GM21360 (cell line): ENCODE measurements around the gene SPINK4.

Experiments used
- ATAC-seq: cut with Tn5 transposase; IDR thresholded peaks from one replicate; pipeline ENCODE4 v1.9.1; 2021; ENCODE audit warnings: mild to moderate bottlenecking, moderate library complexity; ENCODE audit not compliant: unreplicated experiment

SPINK4 gene

DNA sequence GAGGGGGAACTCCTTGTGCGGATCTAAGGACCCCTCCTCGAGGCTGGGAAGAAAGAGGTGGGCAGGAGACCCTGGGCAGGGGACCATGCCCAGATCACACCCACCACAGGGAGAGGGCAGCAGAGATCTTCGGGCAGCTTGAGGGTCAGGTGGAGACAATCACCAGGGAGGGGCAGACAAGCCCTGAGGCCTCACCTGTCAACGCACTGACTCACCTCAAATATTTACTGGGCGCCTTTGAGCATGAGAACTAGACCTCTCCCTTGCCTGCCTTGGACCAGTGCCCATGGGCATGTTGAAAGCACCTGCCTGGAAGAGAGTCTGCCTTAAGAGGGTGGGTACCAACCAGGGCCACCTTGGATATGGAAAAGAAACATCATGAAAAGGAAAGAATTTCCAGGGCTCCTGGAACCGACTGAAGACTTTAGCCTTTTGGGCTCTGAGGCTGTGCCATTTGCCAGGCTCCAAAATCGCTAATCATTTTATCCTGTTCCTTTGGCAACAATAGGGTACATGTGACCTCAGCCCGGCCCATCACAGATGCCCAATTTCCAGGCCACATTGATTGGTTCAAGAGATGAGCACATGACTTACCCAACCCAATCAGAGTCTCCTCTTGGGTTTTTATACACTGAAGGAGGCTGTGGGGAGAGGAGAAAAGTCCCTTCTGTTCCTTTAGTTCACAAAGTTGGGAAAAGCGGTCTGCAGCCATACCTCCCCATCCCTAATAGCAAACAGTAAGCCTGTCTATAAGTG is 10.4 kb upstream of the SPINK4 start:
- no peak for ATAC-seq

DNA sequence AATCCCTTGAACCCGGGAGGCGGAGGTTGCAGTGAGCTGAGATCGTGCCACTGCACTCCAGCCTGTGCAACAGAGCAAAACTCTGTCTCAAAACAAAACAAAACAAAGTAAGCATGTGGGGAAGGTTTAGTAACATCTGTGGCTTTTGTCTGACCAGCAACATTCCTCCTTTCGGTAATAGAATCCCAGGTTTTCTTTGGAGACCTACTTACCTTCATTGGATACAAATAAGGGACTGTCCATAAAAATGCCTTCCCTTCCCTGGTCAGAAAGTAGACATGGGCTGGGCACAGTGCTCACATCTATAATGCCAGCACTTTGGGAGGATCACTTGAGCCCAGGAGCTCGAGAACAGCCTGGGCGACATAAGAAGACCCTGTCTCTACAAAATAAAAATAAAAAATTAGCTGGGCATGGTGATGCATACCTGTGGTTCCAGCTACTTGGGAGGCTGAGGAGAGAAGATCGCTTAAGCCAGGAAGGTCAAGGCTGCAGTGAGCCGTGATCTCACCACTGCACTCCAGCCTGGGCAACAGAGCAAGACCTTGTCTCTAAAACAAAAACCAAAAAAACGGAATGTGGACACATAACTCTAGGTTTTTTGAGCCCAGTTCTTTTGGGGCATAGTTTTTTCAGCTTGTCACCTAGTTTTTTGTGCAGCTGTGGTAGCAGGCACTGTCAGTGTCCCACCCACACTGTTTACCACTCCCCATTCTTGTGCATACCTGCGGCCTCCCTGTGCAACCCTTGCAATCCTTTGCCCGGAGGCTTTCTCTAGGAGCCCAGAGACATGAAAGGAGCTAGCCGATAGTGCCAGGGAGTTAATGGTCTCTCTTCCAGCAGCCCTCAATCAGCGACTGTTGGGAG is 9.0 kb upstream of the SPINK4 start:
- ATAC-seq = no peak

DNA sequence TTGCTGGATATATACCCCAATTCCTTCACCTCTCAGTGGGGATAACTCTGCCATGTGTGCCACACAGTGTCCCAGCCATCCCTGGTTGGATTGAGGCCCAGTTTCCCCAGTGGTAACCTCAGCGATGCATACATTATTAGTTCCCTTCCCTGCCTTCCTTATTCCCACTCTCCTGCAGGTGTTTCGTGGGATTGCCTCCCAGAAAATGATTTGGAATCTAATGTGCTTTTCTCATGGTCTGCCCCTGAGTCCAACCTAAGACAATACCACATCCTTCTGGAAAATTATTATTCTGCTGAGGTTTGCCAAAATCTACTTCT is 8.4 kb upstream of the SPINK4 start:
- no peak for ATAC-seq

DNA sequence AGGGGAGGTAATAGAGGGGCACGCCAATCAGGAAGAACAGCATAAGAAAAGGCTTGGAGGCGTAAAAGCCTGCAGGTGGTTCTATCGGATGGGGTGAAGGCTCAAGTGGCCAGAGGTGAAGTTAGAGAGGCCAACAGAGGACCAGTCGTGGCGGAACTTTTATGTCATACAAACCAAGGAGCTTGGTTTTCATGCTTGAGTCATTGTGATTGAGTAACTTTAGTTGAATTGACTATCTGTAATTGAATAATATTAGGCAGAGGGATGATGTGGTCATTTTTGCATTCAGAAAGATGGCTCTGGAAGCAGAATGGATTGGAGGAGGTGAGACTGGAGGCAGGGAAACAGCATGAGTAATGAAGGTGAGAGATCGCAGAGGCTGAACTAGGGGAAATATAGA is 7.2 kb upstream of the SPINK4 start:
- no peak for ATAC-seq

DNA sequence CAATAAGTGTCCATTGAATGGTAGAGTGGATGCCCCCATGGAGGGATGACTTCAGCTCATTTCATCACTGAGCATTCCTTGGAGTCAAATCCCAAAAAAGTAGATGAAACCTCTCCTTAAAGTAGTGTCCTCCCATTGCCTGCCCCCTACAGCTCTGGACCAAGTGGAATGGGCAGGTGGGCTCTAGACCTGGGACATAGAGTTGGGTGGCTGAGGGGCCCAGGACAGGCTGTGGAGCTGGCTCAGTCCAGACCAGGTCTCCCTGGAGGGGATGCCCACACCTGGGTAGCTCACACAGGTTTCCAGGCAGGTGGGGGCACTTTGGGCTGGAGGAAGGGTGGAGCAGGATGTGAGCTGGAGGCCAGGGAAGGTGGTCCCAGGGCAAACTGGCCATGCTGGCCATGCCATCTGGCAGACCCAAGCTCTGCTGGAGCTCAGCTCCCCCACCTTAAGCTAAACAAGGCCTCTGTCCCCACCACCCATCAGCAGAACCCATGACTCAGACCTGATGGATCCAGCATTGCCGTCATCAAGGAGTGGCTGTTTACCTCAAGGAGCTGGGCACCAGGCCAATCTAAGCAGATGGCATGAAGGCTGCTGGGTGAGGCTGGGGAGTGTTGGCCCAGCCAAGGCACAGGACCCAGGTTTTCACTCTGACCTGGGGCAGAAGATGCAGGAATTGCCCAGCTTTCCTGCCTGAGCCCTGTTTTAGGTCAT is 6.2 kb upstream of the SPINK4 start:
- ATAC-seq = no peak

DNA sequence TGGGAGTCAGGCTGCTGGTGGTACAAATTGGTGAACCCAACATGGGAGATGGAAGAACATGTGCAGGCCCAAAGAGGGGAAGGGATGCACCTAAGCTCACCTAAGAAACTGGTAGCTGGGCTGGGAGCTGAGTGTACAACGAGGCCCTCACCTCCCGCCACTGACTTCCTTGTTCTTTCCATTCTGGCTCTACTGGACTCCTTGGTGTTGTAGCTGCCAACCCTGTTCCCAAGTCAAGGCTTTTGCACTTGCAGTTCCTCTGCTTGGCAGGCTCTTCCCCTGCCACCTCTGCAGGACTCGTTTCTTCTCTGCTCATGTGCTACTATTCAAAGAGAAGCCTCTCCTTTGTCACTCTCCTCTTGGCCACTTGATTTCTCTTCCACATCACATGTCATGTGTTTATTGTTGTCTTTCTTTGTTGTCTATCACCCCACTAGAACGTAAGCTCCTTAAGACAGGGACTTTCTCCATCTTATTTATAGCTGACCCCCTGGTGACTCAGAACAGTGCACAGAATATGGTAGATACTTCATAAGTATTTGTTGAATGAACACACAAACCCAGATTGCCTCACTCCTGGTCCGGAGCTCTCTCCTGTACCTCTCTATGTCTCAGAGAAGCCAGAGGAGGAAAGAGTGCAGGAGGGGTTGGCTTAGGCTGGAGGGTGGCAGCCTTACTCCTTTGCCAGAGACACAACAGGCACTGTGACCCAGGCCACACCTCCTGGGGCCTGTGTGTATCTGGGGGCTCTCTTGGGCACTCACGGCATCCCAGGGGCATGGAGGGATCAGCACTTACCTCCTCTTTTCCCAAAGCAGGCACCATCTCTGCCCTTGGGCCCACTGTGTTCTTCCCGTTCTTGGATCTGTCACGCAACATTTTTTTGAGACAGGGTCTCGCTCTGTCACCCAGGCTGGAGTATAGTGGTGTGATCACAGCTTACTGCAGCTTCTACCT is 5.2 kb upstream of the SPINK4 start:
- ATAC-seq = no peak

DNA sequence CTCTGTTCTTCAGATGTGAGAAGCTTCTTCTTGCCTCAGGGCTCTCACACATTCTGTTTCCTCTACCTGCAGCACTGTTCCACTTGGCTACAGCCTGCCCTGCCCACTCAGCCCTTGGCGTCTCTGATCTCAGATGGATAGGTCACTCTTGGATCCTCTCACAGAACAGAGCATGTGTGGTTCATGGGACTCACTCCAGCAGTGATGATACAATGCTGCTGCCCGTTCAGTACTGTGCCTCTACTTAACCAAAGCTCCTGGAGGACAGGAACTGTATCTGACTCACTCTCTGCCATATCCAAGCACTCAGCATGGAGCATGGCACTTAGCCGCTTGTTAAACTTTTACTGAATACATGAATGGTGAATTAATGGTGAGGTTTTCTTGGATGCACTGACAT is 3.4 kb upstream of the SPINK4 start:
- ATAC-seq = no peak

DNA sequence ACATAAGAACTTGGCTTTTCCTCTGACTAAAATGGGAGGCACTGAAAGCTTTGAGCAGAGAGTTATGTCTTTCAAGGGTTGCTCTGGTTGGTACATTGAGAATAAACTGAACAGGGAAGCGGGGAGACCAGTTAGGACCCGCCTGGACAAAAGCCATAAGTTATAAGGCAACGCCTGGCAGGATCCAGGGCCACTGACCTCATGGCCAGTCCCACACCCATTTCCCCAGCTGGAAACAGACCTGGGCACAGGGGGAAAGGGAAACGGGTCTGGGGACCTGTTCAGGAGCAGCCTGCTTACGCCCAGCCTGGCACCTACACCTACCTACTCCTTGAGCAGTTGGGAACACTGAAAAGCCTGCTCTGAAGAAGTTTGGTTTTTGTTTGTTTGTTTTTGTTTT is 1.3 kb downstream of the SPINK4 start:
- no peak for ATAC-seq

DNA sequence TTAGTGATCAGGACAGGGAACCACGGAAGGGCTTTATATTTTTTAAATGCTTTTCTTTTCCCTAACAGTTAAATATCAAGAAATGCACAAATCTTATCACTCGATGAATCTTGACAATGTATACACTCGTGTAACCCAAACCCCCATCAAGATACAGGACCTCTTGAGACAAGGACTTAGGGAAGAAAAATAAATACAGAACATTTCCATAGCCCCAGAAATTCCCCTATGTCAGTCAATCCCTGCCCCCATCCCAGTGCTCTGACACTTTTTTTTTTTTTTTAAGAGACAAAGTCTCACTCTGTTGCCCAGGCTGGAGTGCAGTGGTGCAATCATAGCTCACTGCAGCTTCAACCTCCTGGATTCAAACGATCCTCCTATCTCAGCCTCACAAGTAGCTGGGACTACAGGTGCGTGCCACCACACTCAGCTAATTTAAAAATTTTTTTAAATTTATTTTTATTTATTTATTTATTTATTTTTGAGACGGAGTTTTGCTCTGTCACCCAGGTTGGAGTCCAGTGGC is 2.7 kb downstream of the SPINK4 start:
- ATAC-seq = no peak

DNA sequence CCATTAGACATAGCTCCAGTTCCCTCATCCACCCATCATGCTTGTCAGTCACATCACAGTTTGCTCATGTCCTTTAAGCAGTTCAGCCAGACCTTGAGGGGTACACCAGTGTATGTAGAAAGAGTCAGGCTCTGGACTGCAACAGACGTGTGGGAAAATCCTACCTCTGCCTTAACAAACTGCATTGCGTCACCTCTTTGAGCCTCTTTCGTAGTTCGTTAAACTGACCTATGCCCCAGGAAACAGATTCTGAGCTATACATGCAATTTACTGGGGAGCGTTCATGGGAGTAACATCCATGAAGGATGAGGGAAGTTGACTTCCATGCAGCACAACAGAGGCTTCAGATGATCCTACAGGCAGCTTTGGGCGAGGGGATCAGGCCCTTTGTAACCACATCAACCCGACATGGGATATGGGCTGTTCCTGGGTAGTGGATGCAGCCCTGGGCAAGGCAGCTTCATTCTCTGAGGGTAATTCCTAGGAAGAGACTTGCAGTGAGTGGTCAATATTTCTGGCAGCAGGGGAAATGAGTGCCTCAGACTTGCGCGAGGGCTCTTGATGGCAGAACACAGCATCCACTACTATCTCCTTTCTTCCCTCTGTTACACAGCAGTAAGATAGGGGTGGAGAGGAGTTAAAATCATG is 4.3 kb downstream of the SPINK4 start:
- no peak for ATAC-seq

DNA sequence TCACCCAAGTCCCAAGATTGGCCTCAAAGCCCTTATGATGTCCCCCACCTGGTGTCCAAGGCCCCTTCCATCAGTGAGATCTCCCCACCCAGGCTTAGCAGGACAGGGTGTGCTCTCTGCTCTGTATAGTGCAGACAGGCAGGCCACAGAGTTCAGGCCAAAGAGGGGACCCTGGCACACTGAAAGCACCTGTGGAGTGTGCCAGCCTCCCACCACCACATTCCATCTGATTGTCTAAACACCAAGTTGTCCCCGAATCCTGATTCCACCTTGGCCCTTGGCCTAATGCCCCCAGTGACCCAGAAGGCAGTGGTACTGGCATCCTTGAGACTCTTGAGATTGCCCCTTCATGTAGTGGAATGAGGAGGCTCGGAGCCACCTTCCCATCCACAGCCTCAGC is 5.4 kb downstream of the SPINK4 start:
- ATAC-seq = no peak

DNA sequence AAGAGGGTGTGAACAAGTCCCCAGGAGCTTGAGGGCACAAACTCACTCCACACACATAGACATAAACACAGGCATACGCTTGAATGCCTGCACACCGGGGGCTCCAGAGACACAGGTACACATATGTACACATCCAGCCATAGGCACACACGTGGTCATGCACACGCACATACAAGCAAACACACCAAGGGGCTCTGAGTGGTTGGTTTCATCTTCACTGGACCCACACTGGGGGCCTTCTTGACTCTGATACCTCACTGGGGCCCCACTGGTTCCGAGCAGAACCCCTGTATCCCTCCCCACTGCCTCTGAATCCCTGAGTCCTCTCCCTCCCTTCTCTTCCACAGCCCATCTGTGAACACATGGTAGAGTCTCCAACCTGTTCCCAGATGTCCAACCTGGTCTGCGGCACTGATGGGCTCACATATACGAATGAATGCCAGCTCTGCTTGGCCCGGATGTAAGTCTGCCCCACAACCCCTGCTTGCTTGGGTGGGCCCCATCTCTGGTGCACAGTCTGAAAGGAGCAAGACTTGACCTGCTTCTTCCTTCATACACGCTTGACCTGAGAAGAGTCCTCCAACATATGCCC is 6.4 kb downstream of the SPINK4 start:
- ATAC-seq = no peak

DNA sequence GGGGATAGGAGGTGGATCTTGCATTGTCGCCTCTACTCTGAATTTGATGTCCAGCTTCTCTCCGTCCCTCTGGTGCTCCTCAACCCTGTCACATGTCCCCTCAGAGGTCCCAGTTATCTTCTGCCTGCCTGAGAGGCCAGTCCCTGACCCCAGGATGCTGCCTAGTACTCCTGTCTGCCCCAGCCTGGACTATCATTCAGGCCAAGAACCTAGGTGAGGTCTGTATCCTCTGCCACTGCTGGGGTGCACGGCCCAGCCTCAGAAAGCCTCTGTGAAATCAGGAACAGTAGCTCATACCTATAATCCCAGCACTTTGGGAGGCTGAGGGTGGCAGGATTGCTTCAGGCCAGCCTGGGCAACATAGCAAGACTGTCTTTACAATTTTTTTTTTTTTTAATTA is 8.6 kb downstream of the SPINK4 start:
- ATAC-seq = no peak

DNA sequence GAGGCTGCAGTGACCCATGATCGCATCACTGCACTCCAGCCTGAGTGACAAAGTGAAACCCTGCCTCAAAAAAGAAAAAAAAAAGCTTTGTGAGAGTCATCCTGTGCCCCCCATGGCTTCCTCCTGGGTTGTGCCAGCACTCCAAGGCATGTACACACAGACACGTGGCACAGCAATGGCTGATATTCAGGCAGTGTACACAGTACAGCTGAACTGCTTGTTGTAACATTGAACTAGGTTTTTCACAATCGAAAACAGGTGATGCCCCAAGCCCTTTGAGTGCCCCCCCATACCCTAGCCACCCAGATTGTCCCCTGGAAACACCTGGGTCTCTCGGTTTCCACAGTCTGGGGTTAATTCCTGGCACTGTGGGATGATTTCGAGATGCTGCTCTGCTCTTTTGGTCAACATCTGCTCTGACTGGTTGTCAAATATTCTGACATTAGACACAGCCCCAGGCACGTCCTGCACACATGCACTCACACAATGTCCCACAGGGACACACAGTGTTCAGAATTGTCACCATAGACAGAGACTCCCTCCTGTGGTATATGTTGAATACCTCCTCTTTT is 9.2 kb downstream of the SPINK4 start:
- ATAC-seq = peak; percentile 51

DNA sequence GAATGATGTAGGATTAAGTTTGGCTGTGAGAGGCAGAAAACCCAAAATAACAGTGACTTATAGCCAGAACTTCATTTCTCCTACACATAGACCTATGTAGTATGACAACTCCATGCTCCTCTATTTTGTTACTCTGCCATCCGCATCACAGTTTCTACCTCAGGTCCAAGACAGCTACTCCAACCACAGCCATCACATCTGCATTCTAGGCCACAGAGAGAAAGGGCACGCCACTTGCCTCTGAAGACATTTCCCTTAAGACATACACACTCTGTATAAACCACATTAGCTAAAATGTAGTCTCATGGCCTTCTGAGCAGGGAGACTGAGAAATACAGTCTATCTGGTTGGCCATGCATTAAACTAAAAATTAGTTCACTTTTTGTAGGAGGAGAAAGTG is 10.0 kb downstream of the SPINK4 start:
- no peak for ATAC-seq

DNA sequence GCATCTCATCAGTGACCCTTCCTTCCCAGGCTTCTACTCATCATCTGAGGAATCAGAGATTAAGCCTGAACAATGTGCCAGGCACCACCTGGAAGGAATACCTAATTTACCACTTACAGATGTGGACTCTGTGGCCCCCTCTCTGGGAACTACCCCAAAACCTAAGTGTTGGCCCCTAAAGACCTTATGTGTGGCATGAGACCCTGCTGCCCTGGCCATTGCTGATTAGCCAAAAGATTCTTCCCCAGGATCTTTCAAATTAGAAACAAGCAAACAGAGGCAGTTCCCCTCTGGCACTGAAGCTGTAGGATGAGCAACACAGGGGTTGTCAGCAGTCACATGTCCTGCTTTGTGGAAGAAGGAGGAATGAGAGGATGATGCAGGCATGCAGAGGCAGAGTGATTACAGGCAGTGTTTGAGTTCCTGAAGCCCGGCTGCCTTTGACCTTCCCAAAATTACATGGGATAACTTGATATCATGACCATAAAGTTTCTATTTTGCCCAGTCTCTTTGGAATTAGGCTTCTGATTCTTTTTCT is 10.6 kb downstream of the SPINK4 start:
- no peak for ATAC-seq

DNA sequence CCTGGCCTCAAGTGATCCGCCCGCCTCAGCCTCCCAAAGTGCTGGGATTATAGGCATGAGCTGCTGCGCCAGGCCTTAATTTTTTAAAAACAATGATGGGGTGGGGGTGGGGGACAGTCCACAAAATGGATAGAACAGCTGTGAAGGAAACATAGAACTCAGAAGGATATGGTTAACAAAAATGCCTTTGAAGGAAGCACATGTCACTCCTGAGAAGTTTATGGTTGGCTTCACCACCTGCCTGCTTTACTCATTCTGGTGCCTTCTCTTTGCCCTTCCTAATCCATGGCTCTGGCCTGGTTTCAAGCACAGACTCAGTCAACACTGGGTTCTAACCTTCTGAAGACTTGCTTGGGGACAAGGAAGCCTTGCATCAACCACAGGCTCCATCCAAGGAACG is 14.2 kb downstream of the SPINK4 start:
- no peak for ATAC-seq

DNA sequence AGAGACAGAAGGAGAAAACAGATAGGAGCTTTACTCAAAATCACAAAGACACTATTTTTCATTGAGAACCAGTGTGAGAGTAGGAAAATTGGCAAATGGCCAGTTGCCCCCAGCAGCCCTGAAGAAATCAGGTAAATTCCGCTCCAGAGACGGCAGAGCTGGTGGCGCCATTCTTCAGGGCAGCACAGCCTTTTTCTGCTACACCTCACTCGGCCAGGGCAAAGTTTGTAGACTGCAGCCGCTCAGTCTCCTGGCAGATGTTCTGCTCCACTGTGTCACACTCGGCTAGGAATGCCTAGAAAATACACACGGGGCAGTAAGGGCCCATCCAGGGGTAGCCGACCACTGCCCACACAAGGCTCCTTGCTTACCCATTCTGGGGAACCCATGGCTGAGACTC is 15.0 kb downstream of the SPINK4 start:
- no peak for ATAC-seq

DNA sequence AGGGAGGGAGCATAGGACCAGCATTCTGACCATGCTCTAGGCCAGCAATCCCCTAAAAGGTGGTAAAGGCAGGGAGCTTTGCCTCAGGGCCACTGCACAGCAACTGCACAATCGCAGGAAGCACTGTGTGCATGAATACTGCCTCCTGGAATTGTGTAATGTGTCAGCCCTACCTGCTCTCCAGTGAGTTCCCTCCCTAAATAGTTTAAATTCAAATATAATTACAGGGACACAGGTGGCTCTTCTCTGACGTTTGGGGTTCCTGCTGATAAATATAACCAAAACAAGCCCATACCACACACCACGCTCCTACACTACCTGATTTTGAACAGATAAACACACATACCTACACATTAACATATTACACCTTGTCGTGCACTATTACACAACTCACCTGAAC is 15.5 kb downstream of the SPINK4 start:
- ATAC-seq = no peak
